ENCODE data around the gene PPFIA4. TPM values are rescaled to one million over a fixed set of nuclear protein-coding genes. Genes with fewer than 3 reads are reported as not detected.

Gene PPFIA4
- total RNA-seq, 6 experiments from 2014 or later, result 0.37 to 1.3 (median 0.58) TPM

GRCh38 chr1:203085528-203086406 is 59.5 kb downstream of the PPFIA4 start, which contains the start of gene MYOG:
Gene MYOG (minus strand): TSS chr1:203086012. CDS start chr1:203085961, 51 bp downstream.
- TF ChIP-seq CTCF (IDR thresholded peaks at IDR 0.05), result no peak
- Mint-ChIP-seq H3K27me3 (ENCODE audit: insufficient read depth) (peaks cover 34% of the 10 kb centered on the region), H3K4me1 (ENCODE audit: low read depth) (no peaks in the 10 kb centered on the region; the same call in 1 of the 2 replicates), H3K9me3 (no peaks in the 10 kb centered on the region), H3K27ac (no peak within 1 kb of the TSS), H3K4me3 (no peak within 1 kb of the TSS), H3K36me3 (ENCODE audit: low read depth) (no peaks in the 10 kb centered on the region)
- no peak for DNase-seq

GRCh38 chr1:203086992-203087763 is 60.9 kb downstream of the PPFIA4 start:
- no peak for DNase-seq
- Mint-ChIP-seq H3K9me3 (no peaks in the 10 kb centered on the region), H3K4me3 (no peak overlapping the region), H3K36me3 (ENCODE audit: low read depth) (no peaks in the 10 kb centered on the region), H3K27ac (no peak overlapping the region), H3K27me3 (ENCODE audit: insufficient read depth) (peaks cover 33% of the 10 kb centered on the region), H3K4me1 (ENCODE audit: low read depth) (no peaks in the 10 kb centered on the region; the same call in 1 of the 2 replicates)
- no peak for TF ChIP-seq CTCF (IDR thresholded peaks at IDR 0.05)

GRCh38 chr1:203088441-203088840 is 62.1 kb downstream of the PPFIA4 start:
- Mint-ChIP-seq H3K4me1 (ENCODE audit: low read depth) (no peaks in the 10 kb centered on the region; the same call in 1 of the 2 replicates), H3K4me3 (no peak overlapping the region), H3K36me3 (ENCODE audit: low read depth) (no peaks in the 10 kb centered on the region), H3K27me3 (ENCODE audit: insufficient read depth) (peaks cover 35% of the 10 kb centered on the region), H3K27ac (no peak overlapping the region), H3K9me3 (no peaks in the 10 kb centered on the region)
- TF ChIP-seq CTCF (IDR thresholded peaks at IDR 0.05), result no peak
- DNase-seq, result no peak

GRCh38 chr1:203089001-203089650 is 62.8 kb downstream of the PPFIA4 start:
- peaks cover 35% of the 10 kb centered on the region for H3K27me3 Mint-ChIP-seq (ENCODE audit: insufficient read depth)
- DNase-seq, result no peak
- H3K4me1 Mint-ChIP-seq (ENCODE audit: low read depth), result no peaks in the 10 kb centered on the region; the same call in 1 of the 2 replicates

More at GRCh38 chr1:203089001-203089650, 62.8 kb downstream of the PPFIA4 start:
- H3K27ac Mint-ChIP-seq, result no peak overlapping the region
- H3K4me3 Mint-ChIP-seq, result no peak overlapping the region
- no peaks in the 10 kb centered on the region; the same call in 1 of the 2 replicates for H3K36me3 Mint-ChIP-seq (ENCODE audit: low read depth)
- no peaks in the 10 kb centered on the region; the same call in 1 of the 2 replicates for H3K9me3 Mint-ChIP-seq
- TF ChIP-seq CTCF (IDR thresholded peaks at IDR 0.05), result no peak

Measured in HFFc6 (cell line).